NCI-H524 (cell line): ENCODE results near the gene ERMAP.
"Not testable (repeated sequence)": the region's sequence is repeated elsewhere in the genome, so short reads cannot be mapped to it uniquely, and the experiment has no call there.

ENCODE experiments used
- DNase-seq, 2 experiments: peaks; one replicate each; lab custom pipeline; 2025; lab: John Stamatoyannopoulos, UW

Gene ERMAP

DNA sequence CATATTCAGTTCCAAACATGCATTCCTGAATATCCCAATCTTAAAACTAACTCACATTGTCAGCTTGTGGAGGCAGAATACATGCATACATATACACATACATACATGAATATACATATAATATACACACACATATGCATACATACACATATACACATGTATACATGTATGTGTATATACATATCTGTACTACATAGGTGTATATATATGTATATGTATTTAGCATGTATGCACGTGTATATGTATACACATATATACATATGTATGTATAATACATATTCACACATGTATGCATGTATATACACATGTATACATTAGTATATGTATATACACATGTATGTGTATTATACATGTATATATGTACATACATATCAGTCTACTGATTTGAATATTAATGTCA is 28.3 kb downstream of the ERMAP start:
- DNase-seq, result no peak

DNA sequence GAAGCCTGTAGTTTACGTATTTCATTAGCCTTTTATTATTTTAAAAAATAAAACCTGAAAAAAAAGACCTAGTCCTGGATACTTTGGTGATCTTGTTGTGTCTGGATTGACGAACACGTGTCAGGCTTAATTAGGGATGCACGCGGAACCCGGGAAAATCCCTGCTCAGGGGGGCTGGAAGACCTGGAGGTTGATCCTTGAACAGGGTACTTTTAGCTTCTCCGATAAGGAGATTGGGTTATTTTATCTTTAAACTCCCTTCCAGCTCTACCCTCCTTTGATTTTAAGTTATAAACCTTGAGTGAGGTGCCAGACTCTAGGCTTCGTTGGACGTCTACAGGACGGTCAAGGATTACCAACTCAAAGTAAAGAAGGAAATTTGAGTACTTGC is 28.9 kb downstream of the ERMAP start:
- DNase-seq, result peak in 1 of 2 experiments; percentile 34

DNA sequence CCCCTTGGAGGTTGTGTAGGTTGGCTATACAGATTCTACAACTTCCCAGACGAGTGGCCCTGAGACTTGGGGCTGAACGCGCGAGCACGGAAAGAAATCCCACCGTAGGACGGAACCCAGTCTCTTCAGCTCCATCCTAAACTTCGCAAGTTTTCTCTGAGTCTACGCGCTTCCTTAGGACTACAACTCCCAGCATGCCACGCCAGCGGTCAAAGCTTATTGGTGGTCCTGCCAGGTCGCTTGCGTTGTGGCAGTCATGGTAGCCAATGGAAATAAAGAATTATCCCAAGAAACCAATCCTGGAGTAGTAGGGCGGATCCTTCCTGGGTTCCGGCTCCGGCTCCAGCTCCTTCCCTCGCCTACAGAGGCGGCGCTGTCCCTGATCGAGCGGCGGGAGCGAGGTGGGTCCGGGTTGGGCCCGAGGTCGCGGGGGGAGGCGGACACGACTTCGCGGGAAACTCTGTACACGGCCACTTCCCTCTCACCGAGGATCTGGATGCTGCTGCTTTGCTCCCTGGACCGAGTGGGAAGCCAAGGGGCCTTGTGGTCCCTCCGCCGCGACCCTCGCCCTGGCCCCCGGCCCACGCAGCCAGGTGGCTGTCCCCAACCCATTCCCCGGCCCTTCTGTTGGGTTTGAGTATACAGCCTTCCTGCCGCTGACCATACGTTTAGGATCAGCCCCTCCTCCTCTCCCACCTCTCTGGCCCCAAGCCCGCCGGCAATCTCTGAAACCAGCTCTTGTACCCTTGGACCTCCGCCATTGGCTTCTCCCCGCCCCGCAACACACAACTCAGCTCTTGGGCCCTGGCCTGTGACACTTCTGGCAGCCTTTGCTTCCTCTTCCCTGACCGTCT is 29.6 kb downstream of the ERMAP start, which contains the start of gene ZNF691:
TSS of gene ZNF691 (plus strand) at position 357 of the 854 bp plus-strand sequence. CDS start 3,046 bp downstream, outside the sequence.
- peak; percentile 96 to 98 for DNase-seq

DNA sequence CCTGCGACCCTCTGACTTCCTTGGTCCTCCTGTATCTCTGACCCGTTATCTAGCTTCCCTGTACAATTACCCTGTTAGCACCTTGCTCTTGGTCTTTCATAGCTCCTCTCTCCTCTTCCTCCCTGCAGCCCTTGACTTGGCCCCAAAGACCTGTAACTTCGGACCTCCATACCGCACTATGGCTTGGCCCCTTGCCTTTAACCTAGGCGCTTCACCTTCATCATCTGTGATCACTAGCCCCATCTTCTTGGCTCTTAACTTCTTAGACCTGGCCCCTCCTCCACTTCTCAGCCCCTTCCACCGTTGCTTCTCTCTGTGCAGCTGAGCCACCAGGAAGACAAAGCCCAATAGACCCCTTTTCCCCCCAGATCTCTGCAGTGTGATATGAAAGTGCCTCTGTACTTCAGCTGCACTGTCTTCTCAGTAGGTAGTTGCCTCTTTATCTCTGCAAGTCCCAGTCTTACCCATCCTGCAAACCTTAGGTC is 30.2 kb downstream of the ERMAP start:
- no peak for DNase-seq

DNA sequence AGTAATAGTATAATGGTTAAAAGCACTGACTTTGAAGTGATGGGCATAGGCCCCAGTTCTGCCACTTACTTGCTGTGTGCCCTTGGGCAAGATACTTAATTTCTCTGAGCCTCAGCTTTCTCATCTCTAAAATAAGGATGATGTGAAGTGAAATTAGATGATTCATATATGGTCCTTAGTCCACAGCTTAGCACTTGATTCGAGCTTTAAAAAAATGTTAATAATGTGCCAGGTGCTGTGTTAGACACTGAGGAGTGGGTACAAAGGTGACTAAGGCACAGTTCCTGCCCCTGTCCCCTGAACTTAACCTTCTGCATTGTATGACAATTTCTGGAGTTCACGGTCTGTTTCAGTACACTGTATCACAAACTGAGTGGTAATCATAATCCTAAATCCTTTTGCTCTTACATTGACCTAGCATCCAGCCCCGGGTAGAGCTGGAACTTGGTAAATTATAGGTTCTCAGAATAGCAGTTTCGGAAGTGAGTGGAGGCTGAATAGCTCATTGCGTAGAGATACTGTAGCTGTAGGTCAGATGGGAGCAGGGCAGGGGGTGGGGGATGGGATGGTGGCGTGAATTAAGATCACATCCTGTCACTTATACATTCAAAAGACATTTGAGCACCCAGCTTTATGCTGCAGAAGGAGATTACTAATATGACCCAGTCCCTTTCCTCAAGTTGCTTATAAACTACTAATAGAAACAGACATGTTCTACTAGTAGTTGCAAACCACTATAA is 31.0 kb downstream of the ERMAP start:
- no peak for DNase-seq

DNA sequence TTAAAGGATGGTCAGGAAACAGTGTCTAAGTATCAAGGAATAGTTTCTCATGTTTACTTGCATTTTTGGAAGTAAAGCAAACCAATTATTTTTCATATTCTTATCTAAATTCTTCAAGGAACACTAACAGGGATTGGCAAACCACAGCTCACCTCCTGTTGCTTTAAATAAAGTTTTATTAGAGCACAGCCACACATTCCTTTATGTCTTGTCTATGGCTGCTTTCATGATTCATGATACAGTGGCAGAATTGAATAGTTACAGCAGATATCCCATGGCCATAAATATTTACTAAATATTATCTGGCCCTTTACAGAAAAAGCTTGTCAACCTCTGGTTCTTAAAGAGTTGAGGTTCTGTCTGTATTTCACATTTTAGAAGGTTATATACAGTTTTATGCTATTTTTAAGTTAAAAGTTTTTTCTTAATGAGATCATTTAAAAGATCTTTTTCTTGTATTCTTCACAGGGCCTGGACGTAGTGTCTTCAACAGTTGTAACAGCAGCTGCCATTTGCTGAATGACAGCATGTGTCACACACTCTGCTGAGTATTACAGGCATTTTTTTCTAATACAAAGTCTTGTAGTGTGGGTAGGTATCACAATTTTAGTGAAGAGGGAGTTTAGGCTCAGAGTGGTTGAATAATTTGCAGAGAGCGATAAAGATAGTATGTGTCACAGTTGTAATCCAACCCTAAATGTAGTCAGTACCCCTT is 32.1 kb downstream of the ERMAP start:
- no peak for DNase-seq

DNA sequence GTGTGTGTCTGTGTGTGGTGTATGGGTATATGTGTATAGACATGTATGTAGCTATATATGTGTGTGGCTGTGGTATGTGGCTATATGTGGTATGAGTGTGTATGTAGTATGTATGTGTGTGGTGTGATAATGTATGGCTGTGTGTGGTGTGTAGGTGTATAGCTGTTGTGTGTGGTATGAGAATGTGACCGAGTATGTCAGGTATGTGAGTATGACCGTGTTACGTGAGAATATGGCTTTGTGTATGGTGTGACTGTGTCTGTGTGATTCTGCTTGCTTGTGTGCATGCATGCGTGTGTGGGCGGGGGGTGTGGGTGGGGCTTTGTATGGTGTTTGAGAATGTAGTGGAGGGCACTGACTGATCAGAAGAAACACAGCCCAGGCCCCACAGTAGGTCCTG is 33.0 kb downstream of the ERMAP start:
- no peak for DNase-seq

DNA sequence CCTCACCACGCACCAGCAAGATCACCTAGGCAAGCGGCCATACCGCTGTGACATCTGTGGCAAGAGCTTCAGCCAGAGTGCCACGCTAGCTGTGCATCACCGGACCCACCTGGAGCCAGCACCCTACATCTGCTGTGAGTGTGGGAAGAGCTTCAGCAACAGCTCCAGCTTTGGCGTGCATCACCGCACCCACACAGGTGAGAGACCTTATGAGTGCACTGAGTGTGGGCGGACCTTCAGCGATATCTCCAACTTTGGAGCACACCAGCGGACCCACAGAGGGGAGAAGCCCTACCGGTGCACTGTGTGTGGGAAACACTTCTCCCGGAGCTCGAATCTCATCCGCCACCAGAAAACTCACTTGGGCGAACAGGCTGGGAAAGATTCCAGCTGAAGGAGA is 34.5 kb downstream of the ERMAP start:
- DNase-seq, result no peak

DNA sequence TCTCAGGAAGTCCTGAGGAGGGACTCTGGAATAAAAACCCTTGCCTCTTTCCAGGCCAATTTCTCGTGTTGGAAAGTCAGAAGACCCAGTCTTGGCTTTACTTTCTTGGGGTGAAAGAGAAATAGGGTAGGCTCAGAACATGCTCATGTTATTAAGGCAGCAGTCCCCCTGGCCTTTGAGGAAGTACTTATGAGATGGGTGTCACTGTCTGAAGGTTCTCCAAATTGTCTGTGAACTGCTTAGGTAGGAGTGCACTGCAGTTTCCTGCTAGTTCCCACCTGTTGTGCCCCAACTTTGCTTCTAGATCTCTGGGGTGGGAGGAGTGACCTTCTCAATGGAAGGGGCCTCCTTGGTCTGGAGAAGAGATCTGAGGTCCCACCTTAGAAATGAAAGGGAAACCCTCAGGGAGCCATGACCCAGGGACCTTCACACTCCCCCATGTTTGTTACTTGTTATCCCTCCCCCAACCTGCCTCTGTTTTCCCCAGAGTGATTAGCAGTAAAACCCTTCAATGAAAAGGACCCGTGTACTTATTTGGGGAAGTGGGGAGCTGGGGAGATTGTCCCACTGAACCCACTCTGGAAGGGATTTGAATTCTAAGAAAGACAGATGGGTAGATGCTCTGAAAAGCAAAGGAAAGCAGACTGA is 35.2 kb downstream of the ERMAP start:
- no peak for DNase-seq

DNA sequence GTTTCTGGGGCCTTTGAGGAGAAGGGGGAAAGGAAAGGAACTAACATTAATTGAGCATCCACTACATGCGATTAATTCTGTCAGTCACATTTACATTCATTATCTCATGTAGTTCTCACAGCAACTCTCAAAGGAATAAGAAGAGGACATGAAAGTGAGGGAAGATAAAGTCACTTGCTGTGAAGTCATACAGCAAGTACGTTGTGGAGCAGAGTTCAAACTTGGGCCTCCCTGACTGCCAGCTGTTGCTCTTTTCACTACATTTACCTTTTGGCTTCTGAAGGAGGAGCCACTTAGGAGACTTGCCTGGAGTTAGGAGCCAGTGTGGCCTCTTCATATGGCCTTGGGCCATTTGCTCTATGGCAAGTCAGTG is 35.7 kb downstream of the ERMAP start:
- no peak for DNase-seq

DNA sequence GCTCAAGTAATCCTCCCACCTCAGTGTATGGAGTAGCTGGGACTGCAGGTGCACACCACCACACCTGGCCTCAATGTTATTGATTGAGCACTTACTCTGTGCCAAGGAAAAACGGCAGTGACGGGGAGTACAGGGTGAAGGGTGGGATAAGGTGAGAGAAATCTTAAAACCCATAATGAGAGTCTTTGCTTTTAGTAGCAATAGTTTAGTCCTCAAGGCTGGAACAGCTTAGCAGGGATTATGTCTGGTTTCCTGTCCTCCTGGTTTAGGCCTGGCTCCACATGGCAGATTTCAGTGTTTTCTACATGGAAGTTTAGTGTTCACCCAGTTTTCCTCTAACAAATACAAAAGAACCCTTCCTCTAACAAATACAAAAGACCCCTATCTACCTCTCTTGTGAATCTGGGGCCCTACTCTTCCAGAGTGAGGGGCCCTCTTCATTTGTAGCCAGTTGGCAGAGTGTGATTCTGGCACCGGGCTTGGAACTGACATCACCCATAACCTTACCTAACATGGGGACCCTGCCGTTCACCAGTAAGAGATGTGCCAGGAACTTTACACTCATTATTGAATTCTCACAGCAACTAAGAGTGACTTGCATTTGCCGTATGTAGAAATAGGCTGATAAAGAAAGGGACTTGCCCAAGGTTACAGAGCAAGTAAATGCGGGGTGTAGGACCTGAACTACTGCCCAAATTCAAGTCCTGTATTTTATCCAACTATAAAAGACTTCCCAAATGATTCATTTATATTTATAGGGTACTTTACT is 36.4 kb downstream of the ERMAP start:
- no peak for DNase-seq

DNA sequence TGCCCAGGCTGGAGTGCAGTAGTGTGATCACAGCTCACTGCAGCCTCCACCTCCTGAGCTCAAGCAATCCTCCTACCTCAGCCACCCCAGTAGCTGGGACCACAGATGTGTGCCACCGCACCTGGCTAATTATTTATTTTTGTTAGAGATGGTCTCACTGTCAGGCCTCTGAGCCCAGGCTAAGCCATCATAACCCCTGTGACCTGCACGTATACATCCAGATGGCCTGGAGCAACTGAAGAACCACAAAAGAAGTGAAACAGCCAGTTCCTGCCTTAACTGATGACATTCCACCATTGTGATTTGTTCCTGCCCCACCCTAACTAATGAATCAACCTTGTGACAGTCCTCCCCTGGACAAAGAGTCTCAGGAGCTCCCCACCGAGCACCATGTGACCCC is 39.6 kb downstream of the ERMAP start:
- DNase-seq, result not testable (repeated sequence)

DNA sequence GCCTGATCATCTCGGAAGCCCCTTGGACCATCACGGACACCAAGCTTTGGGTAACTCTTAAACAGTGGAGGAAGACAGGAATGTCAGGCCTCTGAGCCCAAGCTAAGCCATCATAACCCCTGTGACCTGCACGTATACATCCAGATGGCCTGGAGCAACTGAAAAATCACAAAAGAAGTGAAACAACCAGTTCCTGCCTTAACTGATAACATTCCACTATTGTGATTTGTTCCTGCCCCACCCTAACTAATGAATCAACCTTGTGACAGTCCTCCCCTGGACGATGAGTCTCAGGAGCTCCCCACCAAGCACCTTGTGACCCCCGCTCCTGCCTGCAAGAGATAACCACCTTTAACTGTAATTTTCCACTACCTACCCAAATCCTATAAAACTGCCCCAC is 42.4 kb downstream of the ERMAP start:
- DNase-seq, result not testable (repeated sequence)

DNA sequence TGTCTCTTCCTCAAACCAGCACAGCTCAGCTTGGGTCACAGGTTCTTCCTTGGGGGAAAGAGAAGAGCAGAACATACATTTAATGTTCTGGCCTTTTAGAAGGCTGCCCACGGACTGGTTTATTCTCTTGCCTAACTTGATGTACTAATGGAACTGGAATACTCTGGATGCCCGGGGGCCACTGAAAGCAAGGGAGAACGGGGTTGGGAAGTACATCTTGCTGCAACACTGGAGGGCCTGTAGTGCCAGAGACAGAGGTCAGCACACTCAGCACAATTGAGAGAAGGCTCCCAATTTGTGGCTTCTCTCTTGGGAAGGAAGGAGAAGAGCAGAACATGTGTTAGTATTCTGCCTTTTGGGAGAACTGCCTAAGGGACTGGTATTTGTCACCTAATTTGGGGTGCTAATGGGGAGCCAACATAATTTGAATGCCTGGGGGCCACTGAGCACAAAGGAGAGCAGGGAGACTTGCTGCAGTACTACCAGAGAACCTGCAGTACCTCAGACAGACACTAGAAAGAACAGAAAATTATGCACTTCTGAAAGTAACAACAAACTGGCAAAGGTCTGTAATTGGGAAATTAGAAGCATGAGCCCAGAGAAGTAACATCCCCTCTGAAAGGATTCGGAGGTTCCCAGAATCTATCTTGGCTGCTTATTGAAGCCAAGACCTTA is 43.6 kb downstream of the ERMAP start:
- no peak for DNase-seq

DNA sequence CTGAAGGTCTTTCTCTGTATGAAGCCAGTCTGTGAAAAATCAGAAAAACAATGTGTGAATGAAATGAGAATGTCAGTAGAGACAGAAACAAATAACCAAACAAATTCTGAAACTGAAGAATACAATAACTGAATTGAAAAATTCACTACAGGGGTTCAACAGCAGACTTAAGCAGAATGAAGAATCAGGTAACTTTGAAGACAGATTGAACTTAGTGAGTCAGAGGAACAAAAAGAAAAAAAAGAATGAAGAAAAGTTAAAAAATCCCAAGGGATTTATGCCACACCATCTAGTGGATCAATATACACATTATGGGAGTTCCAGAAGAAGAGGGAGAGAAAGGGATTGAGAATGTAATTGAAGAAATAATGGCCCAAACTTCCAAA is 44.1 kb downstream of the ERMAP start:
- DNase-seq, result no peak

DNA sequence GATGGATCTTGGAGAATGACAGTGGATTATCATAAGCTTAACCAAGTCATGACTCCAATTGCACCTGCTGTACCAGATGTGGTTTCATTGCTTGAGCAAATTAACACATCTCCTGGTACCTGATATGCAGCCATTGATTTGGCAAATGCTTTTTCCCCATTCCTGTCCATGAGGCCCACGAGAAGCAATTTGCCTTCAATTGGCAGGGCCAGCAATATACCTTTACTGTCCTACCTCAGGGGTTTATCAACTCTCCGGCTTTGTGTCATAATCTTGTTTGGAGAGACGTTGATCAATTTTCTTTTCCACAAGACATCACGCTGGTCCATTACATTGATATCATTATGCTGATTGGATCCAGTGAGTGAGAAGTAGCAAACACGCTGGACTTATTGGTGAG is 49.6 kb downstream of the ERMAP start:
- DNase-seq, result no peak

DNA sequence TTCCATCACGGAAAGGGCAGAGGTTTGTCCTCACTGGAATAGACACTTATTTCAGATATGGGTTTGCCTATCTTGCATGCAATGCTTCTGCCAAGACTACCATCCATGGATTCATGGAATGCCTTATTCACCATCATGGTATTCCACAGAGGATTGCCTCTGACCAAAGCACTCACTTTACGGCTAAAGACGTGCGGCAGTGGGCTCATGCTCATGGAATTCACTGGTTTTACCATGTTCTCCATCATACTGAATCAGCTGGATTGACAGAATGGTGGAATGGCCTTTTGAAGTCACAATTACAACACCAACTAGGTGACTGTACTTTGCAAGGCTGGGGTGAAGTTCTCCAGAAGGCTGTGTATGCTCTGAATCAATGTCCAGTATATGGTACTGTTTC is 51.5 kb downstream of the ERMAP start:
- not testable (repeated sequence) for DNase-seq

DNA sequence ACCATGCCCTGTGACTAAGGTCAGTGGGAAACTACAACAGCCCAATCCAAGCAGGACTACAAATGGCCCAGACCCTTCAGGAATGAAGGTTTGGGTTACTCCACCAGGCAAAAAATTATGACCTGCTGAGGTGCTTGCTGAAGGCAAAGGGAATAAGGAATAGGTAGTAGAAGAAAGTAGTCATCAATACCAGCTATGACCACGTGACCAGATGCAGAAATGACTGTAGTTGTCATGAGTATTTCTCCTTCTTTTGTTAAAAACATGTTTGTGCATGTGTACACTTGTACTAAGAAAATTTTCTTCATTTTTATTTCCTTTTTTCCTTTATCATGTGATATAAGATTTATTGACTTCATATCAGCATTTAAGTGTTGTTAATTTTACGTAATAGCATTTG is 52.3 kb downstream of the ERMAP start:
- DNase-seq, result not testable (repeated sequence)

DNA sequence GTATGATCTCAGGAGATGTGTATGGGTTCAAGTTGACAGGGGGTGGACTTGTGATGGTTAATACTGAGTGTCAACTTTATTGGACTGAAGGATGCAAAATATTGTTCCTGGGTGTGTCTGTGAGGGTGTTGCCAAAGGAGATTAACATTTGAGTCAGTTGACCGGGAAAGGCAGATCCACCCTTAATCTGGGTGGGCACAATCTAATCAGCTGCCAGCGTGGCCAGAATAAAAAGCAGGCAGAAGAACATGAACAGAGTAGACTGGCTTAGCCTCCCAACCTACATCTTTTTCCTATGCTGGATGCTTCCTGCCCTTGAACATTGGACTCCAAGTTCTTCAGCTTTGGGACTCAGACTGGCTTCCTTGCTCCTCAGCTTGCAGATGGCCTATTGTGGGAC is 52.8 kb downstream of the ERMAP start:
- DNase-seq, result not testable (repeated sequence)

DNA sequence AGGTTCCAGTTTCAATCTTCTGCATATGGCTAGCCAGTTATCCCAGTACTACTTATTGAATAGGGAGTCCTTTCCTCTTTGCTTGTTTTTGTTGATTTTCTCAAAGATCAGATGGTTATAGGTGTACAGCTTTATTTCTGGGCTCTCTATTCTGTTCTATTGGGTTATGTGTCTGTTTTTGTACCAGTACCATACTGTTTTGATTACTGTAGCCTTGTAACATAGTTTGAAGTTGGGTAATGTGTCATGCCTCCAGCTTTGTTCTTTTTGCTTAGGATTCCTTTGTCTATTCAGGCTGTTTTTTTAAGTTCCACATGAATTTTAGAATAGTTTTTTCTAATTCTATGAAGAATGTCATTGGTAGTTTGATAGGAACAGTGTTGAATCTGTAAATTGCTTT is 56.2 kb downstream of the ERMAP start:
- not testable (repeated sequence) for DNase-seq

DNA sequence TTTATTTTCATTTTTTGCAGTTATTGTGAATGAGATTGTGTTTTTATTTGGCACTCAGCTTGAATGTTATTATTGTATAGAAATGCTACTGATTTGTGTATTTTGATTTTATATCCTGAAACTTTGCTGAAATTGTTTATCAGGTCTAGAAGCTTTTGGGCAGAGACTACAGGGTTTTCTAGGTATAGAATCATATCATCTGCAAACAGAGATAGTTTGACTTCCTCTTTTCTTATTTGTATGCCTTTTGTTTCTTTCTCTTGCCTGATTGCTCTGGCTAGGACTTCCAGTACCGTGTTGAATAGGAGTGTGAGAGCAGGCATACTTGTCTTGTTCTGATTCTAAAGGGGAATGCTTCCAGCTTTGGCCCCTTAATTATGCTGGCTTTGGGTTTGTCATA is 56.7 kb downstream of the ERMAP start:
- DNase-seq, result no peak
